ENCODE results near the gene KCTD16.

Gene KCTD16

GRCh38 chr5:144187699-144188294, 17.1 kb downstream of the KCTD16 start:
- Histone ChIP-seq H3K4me1 (ENCODE audit: control insufficient read depth in 1 of 2, insufficient read depth in 2 of 2, low read length in 2 of 2) (no peaks in the 10 kb centered on the region), H3K79me2 (ENCODE audit: control insufficient read depth, insufficient read depth, low read length, poor library complexity) (no peaks in the 10 kb centered on the region), H3K23ac (ENCODE audit: low read length) (no peak overlapping the region), H3K18ac (ENCODE audit: low read length) (no peak overlapping the region), H3K9ac (ENCODE audit: low read length) (no peak overlapping the region), H2AK5ac (ENCODE audit: low read length) (no peak overlapping the region), H2AFZ (ENCODE audit: insufficient read depth, low read length, poor library complexity) (no peak overlapping the region), H3K36me3 (ENCODE audit: control insufficient read depth in 1 of 2, insufficient read depth in 2 of 2, low read length in 2 of 2) (no peaks in the 10 kb centered on the region), H3K9me3 (ENCODE audit: insufficient read depth, low read depth, low read length) (no peaks in the 10 kb centered on the region), H3K27ac (ENCODE audit: low read depth, low read length) (no peak overlapping the region), H3K4me2 (ENCODE audit: low read length) (no peak overlapping the region), H3K27me3 (ENCODE audit: insufficient read depth, low read length) (no peaks in the 10 kb centered on the region), H2BK120ac (ENCODE audit: insufficient read depth, low read length, poor library complexity) (no peak overlapping the region), H4K8ac (ENCODE audit: low read depth, low read length) (no peak overlapping the region), H3K79me1 (ENCODE audit: low read length) (no peaks in the 10 kb centered on the region), H3K14ac (ENCODE audit: low read length) (no peak overlapping the region), H4K12ac (ENCODE audit: low read depth, low read length) (no peak overlapping the region), H3K4me3 (ENCODE audit: low read depth, low read length) (no peak overlapping the region), H2BK5ac (ENCODE audit: low read depth, low read length, poor library complexity) (no peak overlapping the region), H4K91ac (ENCODE audit: low read depth, low read length) (no peak overlapping the region), H3K4ac (ENCODE audit: low read depth, low read length) (no peak overlapping the region), H2BK12ac (ENCODE audit: low read length) (no peak overlapping the region)
- WGBS (ENCODE audit: extremely low coverage, insufficient coverage, insufficient read length) = no CpG with 5 or more reads among the region's 2 CpGs
- DNase-seq = no peak

- Histone ChIP-seq H2BK120ac (ENCODE audit: insufficient read depth, low read length, poor library complexity) (no peak overlapping the region), H4K8ac (ENCODE audit: low read depth, low read length) (no peak overlapping the region), H3K4me2 (ENCODE audit: low read length) (no peak overlapping the region), H3K36me3 (ENCODE audit: control insufficient read depth in 1 of 2, insufficient read depth in 2 of 2, low read length in 2 of 2) (no peaks in the 10 kb centered on the region), H3K18ac (ENCODE audit: low read length) (no peak overlapping the region), H3K79me1 (ENCODE audit: low read length) (no peaks in the 10 kb centered on the region), H4K91ac (ENCODE audit: low read depth, low read length) (no peak overlapping the region), H2AK5ac (ENCODE audit: low read length) (no peak overlapping the region), H2BK12ac (ENCODE audit: low read length) (no peak overlapping the region), H2BK5ac (ENCODE audit: low read depth, low read length, poor library complexity) (no peak overlapping the region), H3K14ac (ENCODE audit: low read length) (no peak overlapping the region), H3K9me3 (ENCODE audit: insufficient read depth, low read depth, low read length) (no peaks in the 10 kb centered on the region), H3K9ac (ENCODE audit: low read length) (no peak overlapping the region), H3K79me2 (ENCODE audit: control insufficient read depth, insufficient read depth, low read length, poor library complexity) (no peaks in the 10 kb centered on the region), H3K4ac (ENCODE audit: low read depth, low read length) (no peak overlapping the region), H4K12ac (ENCODE audit: low read depth, low read length) (no peak overlapping the region), H3K23ac (ENCODE audit: low read length) (no peak overlapping the region), H2AFZ (ENCODE audit: insufficient read depth, low read length, poor library complexity) (no peak overlapping the region), H3K27me3 (ENCODE audit: insufficient read depth, low read length) (no peaks in the 10 kb centered on the region), H3K4me3 (ENCODE audit: low read depth, low read length) (no peak overlapping the region), H3K4me1 (ENCODE audit: control insufficient read depth in 1 of 2, insufficient read depth in 2 of 2, low read length in 2 of 2) (no peaks in the 10 kb centered on the region), H3K27ac (ENCODE audit: low read depth, low read length) (no peak overlapping the region)
- WGBS (ENCODE audit: extremely low coverage, insufficient coverage, insufficient read length) = no CpG with 5 or more reads among the region's 10 CpGs
- DNase-seq = peak; percentile 28 to 38
Measured at GRCh38 chr5:144189800-144190429, 19.2 kb downstream of the KCTD16 start.

GRCh38 chr5:144191531-144191930, 20.9 kb downstream of the KCTD16 start:
- Histone ChIP-seq H2AFZ (ENCODE audit: insufficient read depth, low read length, poor library complexity) (no peak overlapping the region), H3K4me2 (ENCODE audit: low read length) (no peak overlapping the region), H2AK5ac (ENCODE audit: low read length) (no peak overlapping the region), H3K23ac (ENCODE audit: low read length) (no peak overlapping the region), H3K9me3 (ENCODE audit: insufficient read depth, low read depth, low read length) (no peaks in the 10 kb centered on the region), H3K79me1 (ENCODE audit: low read length) (no peaks in the 10 kb centered on the region), H3K14ac (ENCODE audit: low read length) (no peak overlapping the region), H4K91ac (ENCODE audit: low read depth, low read length) (no peak overlapping the region), H3K18ac (ENCODE audit: low read length) (no peak overlapping the region), H3K4me3 (ENCODE audit: low read depth, low read length) (no peak overlapping the region), H4K12ac (ENCODE audit: low read depth, low read length) (no peak overlapping the region), H3K79me2 (ENCODE audit: control insufficient read depth, insufficient read depth, low read length, poor library complexity) (no peaks in the 10 kb centered on the region), H3K4me1 (ENCODE audit: control insufficient read depth in 1 of 2, insufficient read depth in 2 of 2, low read length in 2 of 2) (no peaks in the 10 kb centered on the region), H3K36me3 (ENCODE audit: control insufficient read depth in 1 of 2, insufficient read depth in 2 of 2, low read length in 2 of 2) (no peaks in the 10 kb centered on the region), H2BK120ac (ENCODE audit: insufficient read depth, low read length, poor library complexity) (no peak overlapping the region), H3K9ac (ENCODE audit: low read length) (no peak overlapping the region), H3K27me3 (ENCODE audit: insufficient read depth, low read length) (no peaks in the 10 kb centered on the region), H2BK5ac (ENCODE audit: low read depth, low read length, poor library complexity) (no peak overlapping the region), H3K4ac (ENCODE audit: low read depth, low read length) (no peak overlapping the region), H4K8ac (ENCODE audit: low read depth, low read length) (no peak overlapping the region), H2BK12ac (ENCODE audit: low read length) (no peak overlapping the region), H3K27ac (ENCODE audit: low read depth, low read length) (no peak overlapping the region)
- whole genome bisulfite sequencing (ENCODE audit: extremely low coverage, insufficient coverage, insufficient read length) = no CpG with 5 or more reads among the region's 3 CpGs
- DNase-seq = no peak

GRCh38 chr5:144191998-144192397, 21.3 kb downstream of the KCTD16 start:
- H2AK5ac ChIP-seq (ENCODE audit: low read length) = no peak overlapping the region
- no peak overlapping the region for H2BK12ac ChIP-seq (ENCODE audit: low read length)
- no peaks in the 10 kb centered on the region for H3K79me1 ChIP-seq (ENCODE audit: low read length)
- WGBS (ENCODE audit: extremely low coverage, insufficient coverage, insufficient read length) = no CpG with 5 or more reads among the region's 3 CpGs
- H3K14ac ChIP-seq (ENCODE audit: low read length) = no peak overlapping the region
- no peak overlapping the region for H3K23ac ChIP-seq (ENCODE audit: low read length)
- H3K79me2 ChIP-seq (ENCODE audit: control insufficient read depth, insufficient read depth, low read length, poor library complexity) = no peaks in the 10 kb centered on the region
- no peak overlapping the region for H4K8ac ChIP-seq (ENCODE audit: low read depth, low read length)
- H4K12ac ChIP-seq (ENCODE audit: low read depth, low read length) = no peak overlapping the region
- no peak overlapping the region for H3K4me2 ChIP-seq (ENCODE audit: low read length)
- H3K27me3 ChIP-seq (ENCODE audit: insufficient read depth, low read length) = no peaks in the 10 kb centered on the region
- no peak overlapping the region for H3K4me3 ChIP-seq (ENCODE audit: low read depth, low read length)
- H3K27ac ChIP-seq (ENCODE audit: low read depth, low read length) = no peak overlapping the region
- H3K36me3 ChIP-seq (ENCODE audit: control insufficient read depth in 1 of 2, insufficient read depth in 2 of 2, low read length in 2 of 2) = no peaks in the 10 kb centered on the region
- H2AFZ ChIP-seq (ENCODE audit: insufficient read depth, low read length, poor library complexity) = no peak overlapping the region
- no peak overlapping the region for H3K4ac ChIP-seq (ENCODE audit: low read depth, low read length)
- H4K91ac ChIP-seq (ENCODE audit: low read depth, low read length) = no peak overlapping the region
- H3K9ac ChIP-seq (ENCODE audit: low read length) = no peak overlapping the region
- no peak overlapping the region for H3K18ac ChIP-seq (ENCODE audit: low read length)
- no peak overlapping the region for H2BK5ac ChIP-seq (ENCODE audit: low read depth, low read length, poor library complexity)
- no peaks in the 10 kb centered on the region for H3K4me1 ChIP-seq (ENCODE audit: control insufficient read depth in 1 of 2, insufficient read depth in 2 of 2, low read length in 2 of 2)
- peak in 1 of 2 donors; percentile 17 for DNase-seq
- H3K9me3 ChIP-seq (ENCODE audit: insufficient read depth, low read depth, low read length) = no peaks in the 10 kb centered on the region
- no peak overlapping the region for H2BK120ac ChIP-seq (ENCODE audit: insufficient read depth, low read length, poor library complexity)

All from trophoblast cell (in vitro differentiated cells and primary cell).